ENCODE results near the gene TIE1. TPM values are rescaled to one million over a fixed set of nuclear protein-coding genes. Genes with fewer than 3 reads are reported as not detected.

TIE1 gene
- total RNA-seq, 1 experiment from 2014 or later = not detected

GRCh38 chr1:43339584-43340232, 38.9 kb downstream of the TIE1 start:
- Histone ChIP-seq H3K4me3 (ENCODE audit: low read depth, low read length, poor library complexity, severe bottlenecking) (no peak overlapping the region), H3K27ac (ENCODE audit: low read depth, low read length, poor library complexity, severe bottlenecking) (no peak overlapping the region), H3K9me3 (ENCODE audit: low read depth, low read length, poor library complexity, severe bottlenecking) (no peaks in the 10 kb centered on the region), H3K36me3 (ENCODE audit: insufficient read depth, low read length, poor library complexity, severe bottlenecking) (no peaks in the 10 kb centered on the region), H3K27me3 (replicated peaks; ENCODE audit: insufficient read depth, low read depth, low read length, poor library complexity) (no peaks in the 10 kb centered on the region), H3K4me1 (ENCODE audit: insufficient read depth, low read length, poor library complexity, severe bottlenecking) (no peaks in the 10 kb centered on the region)
- TF ChIP-seq EZH2 (IDR thresholded peaks at IDR 0.05; ENCODE audit: borderline replicate concordance, low read depth, low read length, poor library complexity, severe bottlenecking) (no peak), CTCF (conservative IDR thresholded peaks at IDR 0.05; ENCODE audit: low read depth, low read length) (no peak)
- no TSS peak for BruUV-seq (replicated peaks)
- intact Hi-C loops (cut with micrococcal nuclease; ENCODE audit: unreplicated experiment) = no loop called here
- CTCF ChIA-PET = no interaction called here
- POLR2A ChIA-PET (ENCODE audit: low non-redundant PET) = no interaction called here
- no peak for DNase-seq (ENCODE audit: low spot score)

GRCh38 chr1:43340559-43340958, 39.8 kb downstream of the TIE1 start:
- POLR2A ChIA-PET (ENCODE audit: low non-redundant PET) = no interaction called here
- intact Hi-C loops (cut with micrococcal nuclease; ENCODE audit: unreplicated experiment) = no loop called here
- CTCF ChIA-PET = no interaction called here
- H3K4me3 ChIP-seq (ENCODE audit: low read depth, low read length, poor library complexity, severe bottlenecking) = no peak overlapping the region
- TF ChIP-seq EZH2 (IDR thresholded peaks at IDR 0.05; ENCODE audit: borderline replicate concordance, low read depth, low read length, poor library complexity, severe bottlenecking) = no peak
- TF ChIP-seq CTCF (conservative IDR thresholded peaks at IDR 0.05; ENCODE audit: low read depth, low read length) = no peak
- BruUV-seq (replicated peaks) = no TSS peak
- no peak overlapping the region for H3K27ac ChIP-seq (ENCODE audit: low read depth, low read length, poor library complexity, severe bottlenecking)
- no peaks in the 10 kb centered on the region for H3K9me3 ChIP-seq (ENCODE audit: low read depth, low read length, poor library complexity, severe bottlenecking)
- no peak for DNase-seq (ENCODE audit: low spot score)
- H3K4me1 ChIP-seq (ENCODE audit: insufficient read depth, low read length, poor library complexity, severe bottlenecking) = no peaks in the 10 kb centered on the region
- no peaks in the 10 kb centered on the region for H3K27me3 ChIP-seq (replicated peaks; ENCODE audit: insufficient read depth, low read depth, low read length, poor library complexity)
- no peaks in the 10 kb centered on the region for H3K36me3 ChIP-seq (ENCODE audit: insufficient read depth, low read length, poor library complexity, severe bottlenecking)

- POLR2A ChIA-PET (ENCODE audit: low non-redundant PET) = no interaction called here
- no peaks in the 10 kb centered on the region for H3K27me3 ChIP-seq (replicated peaks; ENCODE audit: insufficient read depth, low read depth, low read length, poor library complexity)
- intact Hi-C loops (cut with micrococcal nuclease; ENCODE audit: unreplicated experiment) = no loop called here
- H3K4me3 ChIP-seq (ENCODE audit: low read depth, low read length, poor library complexity, severe bottlenecking) = no peak overlapping the region
- no peak overlapping the region for H3K27ac ChIP-seq (ENCODE audit: low read depth, low read length, poor library complexity, severe bottlenecking)
- no peaks in the 10 kb centered on the region for H3K36me3 ChIP-seq (ENCODE audit: insufficient read depth, low read length, poor library complexity, severe bottlenecking)
- no TSS peak for BruUV-seq (replicated peaks)
- H3K9me3 ChIP-seq (ENCODE audit: low read depth, low read length, poor library complexity, severe bottlenecking) = no peaks in the 10 kb centered on the region
- CTCF ChIA-PET = no interaction called here
- peaks cover under 1% of the 10 kb centered on the region for H3K4me1 ChIP-seq (ENCODE audit: insufficient read depth, low read length, poor library complexity, severe bottlenecking)
- TF ChIP-seq CTCF (conservative IDR thresholded peaks at IDR 0.05; ENCODE audit: low read depth, low read length) (no peak), EZH2 (IDR thresholded peaks at IDR 0.05; ENCODE audit: borderline replicate concordance, low read depth, low read length, poor library complexity, severe bottlenecking) (no peak)
- DNase-seq (ENCODE audit: low spot score) = no peak
Measured at GRCh38 chr1:43344267-43344850, 43.6 kb downstream of the TIE1 start.
